Spleen (tissue), 11 donors: ENCODE results near the gene RGS19. TPM values are rescaled to one million over a fixed set of nuclear protein-coding genes. Genes with fewer than 3 reads are reported as not detected.

Experiments
- DNase-seq: peaks from one replicate; pipeline ENCODE4 v3.0.0-alpha.2; 2020
- H3K27ac ChIP-seq, 8 donors: fragments of 200-600 bp; sonication (generic) in 7 of 8; 1 replicate in 4 of 8; 2 replicates in 4 of 8; pipeline versions ENCODE4 v1.5.0 to v1.8.0; 2016 to 2021; ENCODE audit warnings: inconsistent platforms in 4 of 8, mild to moderate bottlenecking in 4 of 8, moderate library complexity in 1 of 8
- H3K27me3 ChIP-seq, 7 donors: fragments of 200-600 bp; sonication (generic) in 6 of 7; replicated peaks in 1 of 7; 1 replicate in 4 of 7; 2 replicates in 3 of 7; pipeline versions ENCODE4 v1.5.0 to v1.8.0; 2016 to 2021; ENCODE audit warnings: inconsistent platforms in 3 of 7, mild to moderate bottlenecking in 1 of 7
- H3K36me3 ChIP-seq, 6 donors: fragments of 200-600 bp; sonication (generic) in 5 of 6; 1 replicate in 4 of 6; 2 replicates in 2 of 6; pipeline versions ENCODE4 v1.5.0 to v1.8.0; 2016 to 2021; ENCODE audit warnings: inconsistent platforms in 2 of 6
- H3K4me1 ChIP-seq, 6 donors: fragments of 200-600 bp; sonication (generic) in 5 of 6; 1 replicate in 3 of 6; 2 replicates in 3 of 6; pipeline versions ENCODE4 v1.5.0 to v1.8.0; 2016 to 2021; ENCODE audit warnings: inconsistent platforms in 3 of 6
- H3K4me3 ChIP-seq, 8 donors: fragments of 200-600 bp; sonication (generic) in 7 of 8; 1 replicate in 4 of 8; 2 replicates in 4 of 8; pipeline versions ENCODE4 v1.5.0 to v1.8.0; 2016 to 2021; ENCODE audit warnings: inconsistent platforms in 4 of 8, mild to moderate bottlenecking in 4 of 8, moderate library complexity in 2 of 8
- H3K9me3 ChIP-seq, 8 donors: fragments of 200-600 bp; sonication (generic) in 7 of 8; 1 replicate in 4 of 8; 2 replicates in 4 of 8; pipeline versions ENCODE4 v1.5.0 to v1.8.0; 2016 to 2021; ENCODE audit warnings: inconsistent platforms in 4 of 8
- POLR2A ChIP-seq, 3 donors: fragments of 450-650 bp; IDR thresholded peaks; one replicate each; pipeline ENCODE4 v1.5.1; 2017; ENCODE audit warnings: antibody characterized with exemption in 3 of 3, mild to moderate bottlenecking in 1 of 3
- POLR2AphosphoS5 ChIP-seq, 3 donors: sonication (generic); formaldehyde crosslinking; IDR thresholded peaks; one replicate each; pipeline ENCODE4 v1.5.1; 2017; ENCODE audit warnings: antibody characterized with exemption in 3 of 3
- WGBS, 5 donors: extraction: QIAGEN DNeasy Blood & Tissue Kit in 3 of 5; methylation state at CpG; one replicate each; pipeline versions ENCODE4 v1.1.5 to v1.1.7; 2013 to 2018; 5-methylcytosine and 5-hydroxymethylcytosine counted together
- intact Hi-C: fragments of 100-400 bp; cut with DNase I; formaldehyde crosslinking; loops from one replicate; pipeline ENCODE4 v1.15.0; 2023; ENCODE audit warnings: low total_unique reads
- polyA plus RNA-seq, 3 donors: library from polyadenylated mRNA; stranded (reverse); fragments of 200-250 nt; gene quantifications; one replicate each; pipeline ENCODE4 v1.2.1, GENCODE V29; 2013
- total RNA-seq, 7 donors: library from RNA; depleted of rRNA in 3 of 7; stranded (reverse); fragments of >200 nt in 3 of 7; fragmentation: NEBNext Ultra II Directional in 4 of 7; extraction: Animal tissue kit (Norgen Biotek cat#: 25700) in 4 of 7; gene quantifications; one replicate each; pipeline versions ENCODE4 v1.1.0 to v1.2.1, GENCODE V29; 2016 to 2021
- TF ChIP-seq, protein P1 (sequence below), 11 experiments: fragments of 200-600 bp in 7 of 11; fragments of 450-650 bp in 4 of 11; sonication (generic) in 4 of 11; IDR thresholded peaks in 8 of 11; conservative IDR thresholded peaks in 3 of 11; 1 replicate in 7 of 11; 2 replicates in 4 of 11; pipeline versions ENCODE4 v1.4.0 to v1.8.0; 2016 to 2021; ENCODE audit warnings: antibody characterized with exemption in 11 of 11, inconsistent platforms in 4 of 11, mild to moderate bottlenecking in 1 of 11
- donor health status: healthy with polysubstance abuse.
- donor health status: DM: no; HTN: no; CAD: no; lungs with moderate emphysema.
- donor health status: DM: no; HTN: no; CAD: no.
- donor health status: Bipolar disorder and iron deficiency.
- donor health status: healthy.
- donor health status: DM: no; HTN: no; CAD: no.
- donor health status: DM: yes; HTN: yes; CAD: no.

Gene RGS19
- total and polyA plus RNA-seq, 10 donors = 80.4 to 186 (median 102) TPM

DNA sequence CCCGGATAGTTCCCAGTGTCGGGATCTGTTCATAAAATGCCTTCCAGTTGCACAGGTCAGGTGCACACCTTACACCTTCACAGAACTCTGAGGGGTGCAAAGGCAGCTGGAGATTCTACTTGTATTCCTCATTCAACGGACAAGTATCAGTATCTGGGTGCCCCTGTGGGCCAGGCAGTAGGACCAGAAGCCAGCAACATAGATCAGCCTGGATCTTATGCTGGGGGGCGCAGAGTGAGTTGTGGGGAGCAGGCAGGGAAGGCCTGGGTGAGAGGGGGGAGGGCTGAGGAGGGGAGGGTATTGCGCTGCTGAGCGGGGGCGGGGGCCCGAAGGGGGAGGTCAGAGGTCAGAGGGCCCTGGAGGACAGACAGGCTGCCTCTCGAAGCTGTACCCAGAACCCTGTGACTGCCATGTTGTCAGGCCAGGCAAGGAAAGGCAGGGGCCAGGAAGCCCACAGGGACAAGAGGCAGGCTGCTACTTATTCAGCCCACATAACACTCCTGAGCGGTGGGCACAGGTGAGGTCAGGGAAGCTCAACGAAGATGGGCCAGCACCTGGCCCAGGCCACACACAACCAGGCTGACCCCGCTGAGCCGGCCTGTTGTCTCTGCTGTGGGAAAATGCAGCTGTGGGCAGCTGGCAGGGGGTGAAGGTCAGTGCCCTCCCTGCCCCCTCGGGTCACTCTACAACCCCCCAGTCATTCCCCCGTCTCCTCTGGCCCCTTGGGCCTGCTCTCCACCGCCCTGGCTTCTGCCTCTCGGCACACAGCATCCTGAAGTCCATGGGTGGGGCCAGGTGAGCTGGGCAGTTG is 1.7 kb upstream of the RGS19 start:
- Histone ChIP-seq H3K27me3 (peaks cover 0 to 33% (median 17%) of the 10 kb centered on the region in 7 donors), H3K36me3 (peaks cover 0 to 16% (median 5%) of the 10 kb centered on the region in 6 donors), H3K4me3 (peak overlapping the region; percentile 39 to 96 (median 60)), H3K9me3 (no peaks in the 10 kb centered on the region), H3K27ac (peak overlapping the region; percentile 72 to 97 (median 89)), H3K4me1 (peaks cover 28 to 84% (median 79%) of the 10 kb centered on the region in 6 donors)
- TF ChIP-seq POLR2AphosphoS5 (IDR thresholded peaks at IDR 0.05) = no peak
- TF ChIP-seq, protein P1, sequence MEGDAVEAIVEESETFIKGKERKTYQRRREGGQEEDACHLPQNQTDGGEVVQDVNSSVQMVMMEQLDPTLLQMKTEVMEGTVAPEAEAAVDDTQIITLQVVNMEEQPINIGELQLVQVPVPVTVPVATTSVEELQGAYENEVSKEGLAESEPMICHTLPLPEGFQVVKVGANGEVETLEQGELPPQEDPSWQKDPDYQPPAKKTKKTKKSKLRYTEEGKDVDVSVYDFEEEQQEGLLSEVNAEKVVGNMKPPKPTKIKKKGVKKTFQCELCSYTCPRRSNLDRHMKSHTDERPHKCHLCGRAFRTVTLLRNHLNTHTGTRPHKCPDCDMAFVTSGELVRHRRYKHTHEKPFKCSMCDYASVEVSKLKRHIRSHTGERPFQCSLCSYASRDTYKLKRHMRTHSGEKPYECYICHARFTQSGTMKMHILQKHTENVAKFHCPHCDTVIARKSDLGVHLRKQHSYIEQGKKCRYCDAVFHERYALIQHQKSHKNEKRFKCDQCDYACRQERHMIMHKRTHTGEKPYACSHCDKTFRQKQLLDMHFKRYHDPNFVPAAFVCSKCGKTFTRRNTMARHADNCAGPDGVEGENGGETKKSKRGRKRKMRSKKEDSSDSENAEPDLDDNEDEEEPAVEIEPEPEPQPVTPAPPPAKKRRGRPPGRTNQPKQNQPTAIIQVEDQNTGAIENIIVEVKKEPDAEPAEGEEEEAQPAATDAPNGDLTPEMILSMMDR (IDR thresholded peaks at IDR 0.05 in 8 of 11, conservative IDR thresholded peaks at IDR 0.05 in 3 of 11) = no peak
- TF ChIP-seq POLR2A (IDR thresholded peaks at IDR 0.05) = no peak
- intact Hi-C loops = loop anchor here (5.0 kb wide), 1 partner anchor 41 kb away; no protein-coding TSS in a partner anchor
- 69 to 82% (median 74%) methylated on average over 16 to 17 of the region's 17 CpGs for WGBS, 5 donors
- DNase-seq = no peak

DNA sequence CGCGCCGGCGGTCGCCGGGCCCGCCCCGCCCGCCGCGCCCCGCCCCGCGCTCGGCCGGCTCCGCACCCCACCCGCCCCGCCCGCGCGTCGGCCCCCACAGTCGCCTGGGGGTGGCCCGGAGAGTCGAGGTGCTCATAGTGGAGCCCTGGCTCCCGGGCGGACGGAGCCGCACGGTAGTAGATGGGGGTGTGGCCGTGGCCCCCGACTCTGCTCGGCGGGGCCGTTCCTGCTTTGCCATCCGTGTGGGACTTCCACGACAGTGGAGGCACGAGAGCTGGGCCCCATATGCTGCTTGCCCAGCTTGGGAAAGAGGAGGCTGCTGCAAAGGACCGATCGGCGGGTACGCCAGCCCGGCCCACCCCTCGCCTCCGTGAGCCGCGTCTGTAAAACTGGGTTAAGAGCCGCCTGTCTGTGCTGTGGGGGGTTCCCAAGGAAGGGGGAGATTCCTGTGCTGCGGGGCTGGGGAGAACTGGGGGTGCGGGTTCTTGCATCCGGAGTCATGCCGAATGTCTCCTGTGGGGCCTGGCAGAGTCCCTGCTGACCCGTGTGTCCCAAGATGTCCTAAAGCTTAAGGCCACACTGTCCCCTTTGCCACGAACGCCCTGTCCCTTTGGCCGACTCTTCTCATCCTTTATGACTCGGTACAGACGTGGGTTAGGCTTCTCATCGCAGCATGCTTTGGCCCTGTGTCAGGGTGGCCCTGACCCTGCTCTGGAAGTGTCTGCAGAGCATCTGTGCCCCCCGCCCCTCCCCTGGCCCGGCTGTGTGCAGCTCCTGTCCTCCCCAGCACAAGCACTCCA is 895 bp upstream of the RGS19 start, which contains the start of gene OPRL1:
OPRL1 (plus strand) TSS at position 70 of the 800 bp plus-strand sequence. CDS start 12,639 bp downstream, outside the sequence.
- TF ChIP-seq POLR2AphosphoS5 (IDR thresholded peaks at IDR 0.05) (peak in 2 of 3 donors; percentile 5 to 46), POLR2A (IDR thresholded peaks at IDR 0.05) (no peak)
- TF ChIP-seq, protein P1 (IDR thresholded peaks at IDR 0.05 in 8 of 11, conservative IDR thresholded peaks at IDR 0.05 in 3 of 11) = no peak
- Histone ChIP-seq H3K36me3 (peaks cover 0 to 24% (median 11%) of the 10 kb centered on the region in 6 donors), H3K27ac (peak within 1 kb of the TSS; percentile 84 to 97 (median 89)), H3K4me1 (peaks cover 29 to 92% (median 86%) of the 10 kb centered on the region in 6 donors), H3K4me3 (peak within 1 kb of the TSS; percentile 62 to 96 (median 81)), H3K27me3 (peaks cover 0 to 25% (median 16%) of the 10 kb centered on the region in 7 donors), H3K9me3 (no peaks in the 10 kb centered on the region)
- 3 to 14% (median 5%) methylated on average over 22 to 62 of the region's 62 CpGs for whole genome bisulfite sequencing, 5 donors
- DNase-seq = peak; percentile 96
- intact Hi-C loops = loop anchor here (5.0 kb wide), 1 partner anchor 42 kb away; no protein-coding TSS in a partner anchor

- peak overlapping the region; percentile 62 to 96 (median 81) for H3K4me3 ChIP-seq
- DNase-seq = no peak
- peaks cover 26 to 94% (median 82%) of the 10 kb centered on the region in 6 donors for H3K4me1 ChIP-seq
- intact Hi-C loops = no loop called here
- H3K27ac ChIP-seq = peak overlapping the region; percentile 84 to 97 (median 89)
- 1 to 5% (median 4%) methylated on average over 4 of the region's 4 CpGs for WGBS, 5 donors
- H3K27me3 ChIP-seq = peaks cover 0 to 12% (median 3%) of the 10 kb centered on the region in 7 donors
- no peaks in the 10 kb centered on the region for H3K9me3 ChIP-seq
- peaks cover 0 to 37% (median 25%) of the 10 kb centered on the region in 6 donors for H3K36me3 ChIP-seq
- TF ChIP-seq POLR2AphosphoS5 (IDR thresholded peaks at IDR 0.05) (no peak), POLR2A (IDR thresholded peaks at IDR 0.05) (no peak)
- TF ChIP-seq, protein P1 (IDR thresholded peaks at IDR 0.05 in 8 of 11, conservative IDR thresholded peaks at IDR 0.05 in 3 of 11) = no peak
These were observed 415 bp downstream of the RGS19 start for GRCh38 chr20:64078934-64079272.
